Renal pelvis (tissue), 4 donors: ENCODE data around the gene ZFYVE16. TPM values are rescaled to one million over a fixed set of nuclear protein-coding genes. Genes with fewer than 3 reads are reported as not detected.
"Not testable (repeated sequence)": the region's sequence is repeated elsewhere in the genome, so short reads cannot be mapped to it uniquely, and the experiment has no call there.

Source experiments
- DNase-seq: peaks from one replicate; pipeline ENCODE4 v3.0.0-alpha.2; 2013
- polyA plus RNA-seq, 3 donors: library from polyadenylated mRNA; unstranded; fragments of 120-200 nt; gene quantifications; one replicate each; pipeline ENCODE4 v1.2.1, GENCODE V29; 2013; ENCODE audit not compliant: insufficient read length in 3 of 3

Gene ZFYVE16
- polyA plus RNA-seq, 3 donors = 55.5 to 85.5 (median 75.1) TPM

DNA sequence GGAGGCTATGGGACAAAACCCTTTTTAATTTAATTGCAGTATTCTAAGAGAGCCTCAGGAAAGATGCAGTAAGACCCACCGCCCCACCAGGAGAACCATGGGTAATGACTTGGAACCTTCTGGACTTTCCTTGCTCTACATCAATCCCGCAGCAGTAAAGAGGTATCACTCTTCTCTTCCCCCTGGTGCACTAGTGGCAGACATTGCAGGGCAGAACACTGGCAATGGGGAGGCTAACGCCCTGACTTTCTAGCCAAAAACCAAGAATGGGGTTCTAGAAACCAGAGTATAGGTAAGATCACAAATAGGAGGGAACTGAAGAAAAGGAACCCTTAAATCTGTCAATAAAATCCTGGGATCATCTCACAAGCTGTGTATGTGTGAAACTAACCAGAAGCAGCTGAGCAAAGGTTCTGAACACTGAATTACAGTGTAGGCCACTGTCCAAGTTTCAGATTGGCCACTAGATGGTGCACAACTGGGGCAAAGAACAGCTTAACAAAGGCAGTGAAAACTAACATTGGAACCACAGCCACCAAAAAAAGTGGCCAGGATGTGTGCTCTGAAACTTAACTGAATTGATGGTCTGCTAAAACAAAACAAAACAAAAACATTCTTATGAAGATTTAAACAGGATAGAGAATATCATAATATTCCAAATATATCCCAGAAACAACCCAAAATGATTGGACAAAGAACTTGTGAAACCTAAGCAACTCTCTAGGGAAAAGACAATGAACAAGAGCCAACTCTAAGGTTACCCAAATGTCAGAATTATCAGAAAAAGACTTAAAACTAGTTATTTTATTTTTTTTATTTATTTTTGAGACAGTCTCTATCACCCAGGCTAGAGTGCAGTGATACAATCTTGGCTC lies 73.4 kb downstream of the ZFYVE16 start:
- no peak for DNase-seq

GRCh38 chr5:80482578-80482977 lies 74.7 kb downstream of the ZFYVE16 start:
- no peak for DNase-seq

DNA sequence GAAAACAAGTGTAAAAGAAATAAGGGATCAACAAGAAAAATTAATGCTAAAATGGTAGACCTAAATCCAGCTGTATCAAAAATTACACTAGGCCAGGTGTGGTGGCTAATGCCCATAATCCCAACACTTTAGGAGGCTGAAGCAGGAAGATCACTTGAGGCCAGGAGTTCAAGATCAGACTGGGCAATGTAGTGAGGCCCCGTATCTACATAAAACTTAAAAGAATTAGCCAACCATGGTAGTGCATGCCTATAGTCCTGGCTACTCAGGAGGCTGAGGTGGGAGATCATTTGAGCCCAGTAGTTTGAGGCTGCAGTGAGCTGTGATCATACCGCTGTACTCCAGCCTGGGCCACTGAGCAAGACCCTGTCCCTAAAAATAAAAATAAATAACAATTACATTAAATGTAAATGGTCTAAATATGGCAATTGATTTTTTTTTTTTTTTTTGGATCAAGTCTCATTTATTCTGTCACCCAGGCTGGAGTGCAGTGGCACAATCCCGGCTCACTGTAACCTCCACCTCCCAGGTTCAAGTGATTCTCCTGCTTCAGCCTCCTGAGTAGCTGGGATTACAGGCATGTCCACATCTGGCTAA lies 75.9 kb downstream of the ZFYVE16 start:
- DNase-seq = no peak

- DNase-seq = no peak
Measured at GRCh38 chr5:80487444-80487828, 79.6 kb downstream of the ZFYVE16 start.

- DNase-seq = peak; percentile 94
Measured at GRCh38 chr5:80487829-80488721, 80.2 kb downstream of the ZFYVE16 start, which contains the start of gene FAM151B. Gene FAM151B, plus strand, starts transcription at chr5:80488100. Its CDS starts 24 bp downstream, at chr5:80488124.

DNA sequence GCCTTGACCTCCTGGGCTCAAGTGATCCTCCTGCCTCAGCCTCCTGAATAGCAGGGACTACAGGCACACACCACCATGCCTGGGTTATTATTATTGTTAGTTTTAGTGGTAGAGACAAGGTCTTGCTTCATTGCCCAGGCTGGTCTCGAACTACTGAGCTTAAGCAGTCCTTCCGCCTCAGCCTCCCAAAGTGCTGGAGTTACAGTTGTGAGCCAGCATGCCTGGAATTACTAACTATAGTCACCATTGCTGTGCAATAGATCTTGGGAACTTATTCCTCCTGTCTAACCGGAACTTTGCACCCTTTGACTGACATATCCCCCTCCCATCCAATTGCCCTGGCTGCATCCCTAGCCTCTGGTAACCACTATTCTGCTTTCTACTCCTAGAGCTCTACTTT lies 83.4 kb downstream of the ZFYVE16 start:
- no peak for DNase-seq

DNA sequence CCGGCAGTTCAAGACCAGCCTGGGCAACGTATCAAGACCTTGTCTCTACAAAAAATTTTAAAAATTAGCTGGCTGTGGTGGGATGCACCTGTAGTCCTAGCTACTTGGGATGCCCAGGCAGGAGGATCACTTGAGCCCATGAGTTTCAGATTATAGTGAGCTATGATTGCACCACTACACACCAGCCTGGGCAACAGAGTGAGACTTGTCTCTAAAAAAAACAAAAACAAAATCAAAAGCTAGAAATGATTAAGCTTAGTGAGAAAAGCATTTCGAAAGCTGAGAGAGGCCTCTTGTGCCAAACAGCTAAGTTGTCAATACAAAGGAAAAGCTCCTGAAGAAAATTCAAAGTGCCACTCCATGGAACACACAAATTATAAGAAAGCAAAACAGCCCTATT lies 84.9 kb downstream of the ZFYVE16 start:
- no peak for DNase-seq

DNA sequence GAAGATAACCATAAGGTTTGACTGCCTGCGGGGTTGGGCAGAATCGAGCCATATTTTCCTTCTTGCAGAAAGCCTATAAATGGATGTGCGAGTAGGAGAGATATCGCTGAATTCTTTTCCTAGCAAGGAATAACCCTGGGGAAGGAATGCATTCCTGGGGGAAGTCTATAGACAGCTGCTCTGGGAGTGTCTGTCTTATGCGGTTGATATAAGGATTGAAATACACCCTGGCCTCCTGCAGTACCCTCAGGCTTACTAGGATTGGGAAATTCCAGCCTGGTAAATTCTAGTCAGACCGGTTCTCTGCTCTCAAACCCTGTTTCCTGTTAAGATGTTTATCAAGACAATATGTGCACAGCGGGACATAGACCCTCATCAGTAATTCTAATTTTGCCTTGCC lies 85.6 kb downstream of the ZFYVE16 start:
- DNase-seq = not testable (repeated sequence)

DNA sequence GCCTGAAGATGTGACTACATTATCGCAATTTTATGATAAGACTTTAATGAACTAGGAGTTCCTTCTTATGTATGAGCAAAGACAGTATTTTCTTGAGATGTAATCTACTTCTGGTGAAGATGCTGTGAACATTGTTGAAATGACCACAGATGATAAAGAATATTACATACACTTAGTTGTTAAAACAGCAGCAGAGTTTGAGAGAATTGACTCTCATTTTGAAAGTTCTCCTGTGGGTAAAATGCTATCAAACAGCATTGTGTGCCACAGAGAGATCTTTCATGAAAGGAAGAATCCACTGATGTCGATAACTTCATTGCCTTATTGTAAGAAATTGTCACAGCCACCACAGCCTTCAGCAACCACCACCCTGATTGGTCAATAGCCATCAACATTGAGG lies 88.0 kb downstream of the ZFYVE16 start:
- no peak for DNase-seq

- no peak for DNase-seq
Measured at GRCh38 chr5:80502800-80503199, 94.9 kb downstream of the ZFYVE16 start.

DNA sequence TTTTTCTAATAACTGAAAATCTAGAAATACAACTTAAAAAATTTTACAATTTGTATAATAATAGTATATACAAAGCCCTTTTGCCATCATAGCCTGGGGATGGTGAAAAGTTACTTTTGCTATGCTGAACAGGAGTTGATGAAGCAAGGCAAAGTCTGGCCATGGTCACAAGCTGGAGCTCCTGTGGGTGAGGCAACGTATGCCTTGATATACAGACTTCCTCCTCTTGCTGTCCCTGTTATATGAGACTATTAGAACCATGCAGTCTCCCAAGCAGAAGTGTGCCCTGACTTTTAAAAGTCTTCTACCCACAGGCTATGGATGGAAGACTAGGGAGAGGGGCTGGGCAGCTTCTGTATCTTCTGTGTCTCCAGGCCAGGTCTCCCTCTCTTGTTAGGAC lies 95.8 kb downstream of the ZFYVE16 start:
- no peak for DNase-seq

GRCh38 chr5:80504833-80505232 lies 97.0 kb downstream of the ZFYVE16 start:
- DNase-seq = no peak

- DNase-seq = no peak
Measured at GRCh38 chr5:80507663-80508062, 99.8 kb downstream of the ZFYVE16 start.

GRCh38 chr5:80508844-80509243 lies 101.0 kb downstream of the ZFYVE16 start:
- no peak for DNase-seq

DNA sequence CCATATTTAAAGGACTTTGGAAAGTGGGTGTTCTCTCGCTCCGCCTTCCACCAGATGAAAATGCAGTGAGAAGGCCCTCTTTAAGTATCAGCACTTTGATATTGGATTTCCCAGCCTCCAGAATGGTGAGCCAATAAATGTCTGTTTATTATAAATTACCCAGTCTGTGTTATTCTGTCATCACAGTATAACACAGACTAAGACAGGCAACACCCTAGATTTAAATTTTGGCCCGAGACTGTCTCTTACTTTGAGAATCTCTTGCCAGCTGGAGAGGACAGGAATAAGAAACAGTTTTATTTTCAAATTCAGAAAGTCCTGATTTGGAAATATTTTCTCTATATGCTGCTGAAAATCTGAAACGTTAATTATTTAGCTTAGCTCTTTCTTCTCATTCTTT lies 101.5 kb downstream of the ZFYVE16 start:
- DNase-seq = no peak

GRCh38 chr5:80516826-80517225 lies 109.0 kb downstream of the ZFYVE16 start:
- DNase-seq = no peak

Other genes starting within 250 kb of the ZFYVE16 start
- 10 to 100 TPM; 42.5 to 63.2 (median 61.0) TPM for gene SERINC5, start 152.0 kb upstream of the ZFYVE16 start, polyA plus RNA-seq
- not detected for gene SPZ1, start 88.1 kb upstream of the ZFYVE16 start, polyA plus RNA-seq
- gene FAM151B, start 80.0 kb downstream of the ZFYVE16 start, polyA plus RNA-seq = 1 to 10 TPM; 1.4 to 5.0 (median 3.1) TPM
- gene ANKRD34B, start 162.2 kb downstream of the ZFYVE16 start, polyA plus RNA-seq = under 1 TPM; 0.14 to 0.44 (median 0.26) TPM
- gene MSH3, start 246.6 kb downstream of the ZFYVE16 start, polyA plus RNA-seq = 10 to 100 TPM; 17.2 to 20.6 (median 19.4) TPM
- 10 to 100 TPM; 54.7 to 73.2 (median 68.5) TPM for gene DHFR, start 246.9 kb downstream of the ZFYVE16 start, polyA plus RNA-seq